H9 (cell line): Measurements from ENCODE around the gene OR52I2. TPM values are rescaled to one million over a fixed set of nuclear protein-coding genes. Genes with fewer than 3 reads are reported as not detected.

Experiments used
- DNase-seq: peaks from one replicate; pipeline ENCODE4 v3.0.0-alpha.2; 2017
- H2AFZ ChIP-seq: one replicate; pipeline ENCODE4 v1.6.1; 2013; ENCODE audit warnings: mild to moderate bottlenecking, low read length, control low read depth, moderate library complexity
- H2AK5ac ChIP-seq: 2 replicates; pipeline ENCODE4 v1.6.1; 2013; ENCODE audit warnings: low read length, control low read depth, mixed read lengths; ENCODE audit not compliant: insufficient read length
- H2BK120ac ChIP-seq: one replicate; pipeline ENCODE4 v1.6.1; 2013; ENCODE audit warnings: low read depth, mild to moderate bottlenecking, low read length, control low read depth, inconsistent platforms; ENCODE audit not compliant: poor library complexity, severe bottlenecking
- H2BK12ac ChIP-seq: 2 replicates; pipeline ENCODE4 v1.6.1; 2013; ENCODE audit warnings: low read length, control low read depth, mixed read lengths, low read depth; ENCODE audit not compliant: insufficient read length
- H2BK15ac ChIP-seq: 2 replicates; pipeline ENCODE4 v1.6.1; 2013; ENCODE audit warnings: low read depth, low read length, control low read depth
- H2BK20ac ChIP-seq: one replicate; pipeline ENCODE4 v1.6.1; 2013; ENCODE audit warnings: low read depth, mild to moderate bottlenecking, low read length, control low read depth, inconsistent platforms; ENCODE audit not compliant: poor library complexity, severe bottlenecking
- H2BK5ac ChIP-seq: 2 replicates; pipeline ENCODE4 v1.6.1; 2013; ENCODE audit warnings: low read length, control low read depth, mixed read lengths; ENCODE audit not compliant: insufficient read length
- H3K14ac ChIP-seq: 2 replicates; pipeline ENCODE4 v1.6.1; 2013; ENCODE audit warnings: low read length, control low read depth; ENCODE audit not compliant: insufficient read depth
- H3K18ac ChIP-seq: 2 replicates; pipeline ENCODE4 v1.6.1; 2013; ENCODE audit warnings: low read depth, mild to moderate bottlenecking, mixed read lengths, low read length, control low read depth; ENCODE audit not compliant: insufficient read length
- H3K23ac ChIP-seq: 2 replicates; pipeline ENCODE4 v1.6.1; 2013; ENCODE audit warnings: low read length, control low read depth, mixed read lengths, low read depth; ENCODE audit not compliant: insufficient read length
- H3K23me2 ChIP-seq: 2 replicates; pipeline ENCODE4 v1.6.1; 2013; ENCODE audit warnings: low read depth, mild to moderate bottlenecking, mixed read lengths, low read length, control low read depth; ENCODE audit not compliant: insufficient read length, poor library complexity, severe bottlenecking
- H3K27ac ChIP-seq: 2 replicates; pipeline ENCODE4 v1.5.1; 2013; ENCODE audit warnings: low read length, control low read depth, mixed read lengths, low read depth; ENCODE audit not compliant: insufficient read length
- H3K27me3 ChIP-seq: 2 replicates; pipeline ENCODE4 v1.6.1; 2013; ENCODE audit warnings: low read length, control low read depth, inconsistent platforms; ENCODE audit not compliant: insufficient read depth
- H3K4ac ChIP-seq: 2 replicates; pipeline ENCODE4 v1.6.1; 2013; ENCODE audit warnings: low read depth, mild to moderate bottlenecking, control low read depth, inconsistent platforms, low read length, moderate library complexity
- H3K4me1 ChIP-seq: 2 replicates; pipeline ENCODE4 v1.6.1; 2013; ENCODE audit warnings: low read length, control low read depth, inconsistent platforms; ENCODE audit not compliant: insufficient read depth
- H3K4me2 ChIP-seq: 2 replicates; pipeline ENCODE4 v1.6.1; 2013; ENCODE audit warnings: low read length, control low read depth, mixed read lengths; ENCODE audit not compliant: insufficient read length, insufficient read depth
- H3K56ac ChIP-seq: 2 replicates; pipeline ENCODE4 v1.6.1; 2013; ENCODE audit warnings: low read depth, mild to moderate bottlenecking, mixed read lengths, low read length, control low read depth; ENCODE audit not compliant: insufficient read length
- H3K79me1 ChIP-seq: 2 replicates; pipeline ENCODE4 v1.6.1; 2013; ENCODE audit warnings: low read depth, mild to moderate bottlenecking, moderate library complexity, low read length, control low read depth, inconsistent platforms; ENCODE audit not compliant: insufficient read depth, poor library complexity, severe bottlenecking
- H3K79me2 ChIP-seq: 2 replicates; pipeline ENCODE4 v1.6.1; 2013; ENCODE audit warnings: low read length, control low read depth, inconsistent platforms; ENCODE audit not compliant: insufficient read depth
- H3K9ac ChIP-seq: 2 replicates; pipeline ENCODE4 v1.6.1; 2013; ENCODE audit warnings: low read length, control low read depth, mixed read lengths; ENCODE audit not compliant: insufficient read length; ENCODE audit errors: extremely low read depth
- H3K9me3 ChIP-seq: one replicate; pipeline ENCODE4 v1.6.1; 2013; ENCODE audit warnings: low read depth, low read length, inconsistent platforms; ENCODE audit not compliant: control insufficient read depth
- H3T11ph ChIP-seq: one replicate; pipeline ENCODE4 v1.6.1; 2013; ENCODE audit warnings: mild to moderate bottlenecking, low read length, control low read depth, inconsistent platforms
- H4K20me1 ChIP-seq: one replicate; pipeline ENCODE4 v1.6.1; 2013; ENCODE audit not compliant: control insufficient read depth, insufficient read length, insufficient read depth
- H4K5ac ChIP-seq: 2 replicates; pipeline ENCODE4 v1.6.1; 2013; ENCODE audit warnings: low read depth, mild to moderate bottlenecking, mixed read lengths, low read length, control low read depth; ENCODE audit not compliant: insufficient read length
- H4K8ac ChIP-seq: replicated peaks from 2 replicates; pipeline ENCODE4 v1.6.1; 2013; ENCODE audit warnings: low read length, control low read depth, mixed read lengths, low read depth; ENCODE audit not compliant: insufficient read length
- H4K91ac ChIP-seq: 2 replicates; pipeline ENCODE4 v1.6.1; 2013; ENCODE audit warnings: low read depth, mild to moderate bottlenecking, moderate library complexity, mixed read lengths, low read length, control low read depth; ENCODE audit not compliant: insufficient read length
- H3K27ac Mint-ChIP-seq, 3 experiments: 2 replicates in 2 of 3; 3 replicates in 1 of 3; pipeline ENCODE4 v1.8.0; 2020 to 2021; ENCODE audit warnings: mixed read lengths in 3 of 3, mild to moderate bottlenecking in 1 of 3, moderate library complexity in 1 of 3
- H3K27me3 Mint-ChIP-seq: 2 replicates; pipeline ENCODE4 v1.8.0; 2021; ENCODE audit warnings: low read depth, mild to moderate bottlenecking, moderate library complexity, mixed read lengths
- H3K36me3 Mint-ChIP-seq, 3 experiments: 2 replicates in 2 of 3; 3 replicates in 1 of 3; pipeline ENCODE4 v1.8.0; 2020 to 2021; ENCODE audit warnings: low read depth in 3 of 3, mixed read lengths in 3 of 3; ENCODE audit not compliant: insufficient read depth in 1 of 3
- H3K4me1 Mint-ChIP-seq, 2 experiments: 2 replicates each; pipeline ENCODE4 v1.8.0; 2020; ENCODE audit warnings: mixed read lengths in 2 of 2
- H3K4me3 Mint-ChIP-seq, 2 experiments: 2 replicates in 1 of 2; 3 replicates in 1 of 2; pipeline ENCODE4 v1.8.0; 2020 to 2021; ENCODE audit warnings: mild to moderate bottlenecking in 2 of 2, mixed read lengths in 2 of 2, moderate library complexity in 1 of 2
- H3K9me3 Mint-ChIP-seq, 2 experiments: 2 replicates in 1 of 2; 3 replicates in 1 of 2; pipeline ENCODE4 v1.8.0; 2020; ENCODE audit warnings: mild to moderate bottlenecking in 2 of 2, mixed read lengths in 2 of 2, moderate library complexity in 1 of 2
- CTCF ChIP-seq: fragments of 200-600 bp; sonication (generic); conservative IDR thresholded peaks from 3 replicates; pipeline ENCODE4 v1.8.0; 2021; ENCODE audit warnings: antibody characterized with exemption, mild to moderate bottlenecking
- WGBS: extraction: QIAGEN DNeasy Blood & Tissue Kit; methylation state at CpG from one replicate; pipeline ENCODE4 v1.1.7; 2013; ENCODE audit warnings: missing lambda C conversion rate, low lambda C conversion rate, mixed read lengths; ENCODE audit not compliant: insufficient read length; ENCODE audit errors: extremely low coverage; 5-methylcytosine and 5-hydroxymethylcytosine counted together
- total RNA-seq: library from RNA; stranded (reverse); gene quantifications from 2 replicates; pipeline ENCODE4 v1.2.1, GENCODE V29; 2021

Gene OR52I2
- total RNA-seq, 1 experiment from 2014 or later = not detected

- no peak overlapping the region for H4K8ac ChIP-seq
- Mint-ChIP-seq H3K27ac (peak overlapping the region in 1 of 3 experiments; percentile 20; a peak in 1 of 7 replicates), H3K36me3 (peaks cover 0 to 7% (median 0%) of the 10 kb centered on the region in 3 experiments; a peak in 1 of 7 replicates)
Observed at GRCh38 chr11:4559527-4560440, 21.8 kb upstream of the OR52I2 start.

More at GRCh38 chr11:4559527-4560440, 21.8 kb upstream of the OR52I2 start:
- no peak overlapping the region for H4K91ac ChIP-seq
- Mint-ChIP-seq H3K4me1 (peaks cover 15 to 20% of the 10 kb centered on the region in 2 experiments), H3K4me3 (no peak overlapping the region), H3K27me3 (peaks cover 8% of the 10 kb centered on the region), H3K9me3 (peaks cover 16 to 18% of the 10 kb centered on the region in 2 experiments)
- H4K5ac ChIP-seq = no peak overlapping the region
- no peak overlapping the region for H2BK5ac ChIP-seq
- H2AK5ac ChIP-seq = no peak overlapping the region
- no peak overlapping the region for H3K56ac ChIP-seq
- no peak overlapping the region for H3K23ac ChIP-seq
- no CpG with 5 or more reads among the region's 8 CpGs for WGBS
- H2BK12ac ChIP-seq = no peak overlapping the region
- no peaks in the 10 kb centered on the region for H3K79me1 ChIP-seq
- no peaks in the 10 kb centered on the region for H3K79me2 ChIP-seq
- DNase-seq = peak; percentile 35
- no peak overlapping the region for H3K18ac ChIP-seq
- H3K9me3 ChIP-seq = no peaks in the 10 kb centered on the region
- H3K4me2 ChIP-seq = no peak overlapping the region
- no peak overlapping the region for H3K4ac ChIP-seq
- H3K27ac ChIP-seq = no peak overlapping the region
- H2BK15ac ChIP-seq = no peak overlapping the region
- H4K20me1 ChIP-seq = no peaks in the 10 kb centered on the region
- no peaks in the 10 kb centered on the region for H3K23me2 ChIP-seq
- H3T11ph ChIP-seq = no peak overlapping the region
- no peak for TF ChIP-seq CTCF
- no peak overlapping the region for H3K9ac ChIP-seq
- no peak overlapping the region for H2BK120ac ChIP-seq
- peak overlapping the region; percentile 49 for H3K14ac ChIP-seq
- no peaks in the 10 kb centered on the region for H3K27me3 ChIP-seq
- no peak overlapping the region for H2AFZ ChIP-seq
- H3K4me1 ChIP-seq = no peaks in the 10 kb centered on the region
- H2BK20ac ChIP-seq = no peak overlapping the region
